ENCODE results near the gene HERC3.

HERC3 gene

DNA sequence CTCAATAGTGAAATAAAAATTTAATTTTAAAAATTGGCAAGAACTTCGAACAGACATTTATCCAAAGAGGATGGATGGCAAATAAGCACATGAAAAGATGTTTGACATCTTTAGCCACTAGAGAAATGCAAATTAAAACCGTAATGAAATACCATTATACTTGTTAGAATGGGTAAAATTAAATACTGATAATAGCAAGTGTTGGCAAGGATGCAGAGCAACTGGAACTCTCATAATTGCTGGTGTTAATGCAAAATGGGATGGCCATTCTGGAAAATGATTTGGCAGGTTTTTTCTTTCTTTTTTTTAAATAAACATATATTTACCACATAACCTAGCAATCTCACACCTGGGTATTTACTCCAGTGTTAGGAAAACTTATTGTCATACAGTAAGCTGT, 51.7 kb downstream of the HERC3 start:
- TF ChIP-seq, protein P1, sequence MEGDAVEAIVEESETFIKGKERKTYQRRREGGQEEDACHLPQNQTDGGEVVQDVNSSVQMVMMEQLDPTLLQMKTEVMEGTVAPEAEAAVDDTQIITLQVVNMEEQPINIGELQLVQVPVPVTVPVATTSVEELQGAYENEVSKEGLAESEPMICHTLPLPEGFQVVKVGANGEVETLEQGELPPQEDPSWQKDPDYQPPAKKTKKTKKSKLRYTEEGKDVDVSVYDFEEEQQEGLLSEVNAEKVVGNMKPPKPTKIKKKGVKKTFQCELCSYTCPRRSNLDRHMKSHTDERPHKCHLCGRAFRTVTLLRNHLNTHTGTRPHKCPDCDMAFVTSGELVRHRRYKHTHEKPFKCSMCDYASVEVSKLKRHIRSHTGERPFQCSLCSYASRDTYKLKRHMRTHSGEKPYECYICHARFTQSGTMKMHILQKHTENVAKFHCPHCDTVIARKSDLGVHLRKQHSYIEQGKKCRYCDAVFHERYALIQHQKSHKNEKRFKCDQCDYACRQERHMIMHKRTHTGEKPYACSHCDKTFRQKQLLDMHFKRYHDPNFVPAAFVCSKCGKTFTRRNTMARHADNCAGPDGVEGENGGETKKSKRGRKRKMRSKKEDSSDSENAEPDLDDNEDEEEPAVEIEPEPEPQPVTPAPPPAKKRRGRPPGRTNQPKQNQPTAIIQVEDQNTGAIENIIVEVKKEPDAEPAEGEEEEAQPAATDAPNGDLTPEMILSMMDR (IDR thresholded peaks at IDR 0.05; ENCODE audit: low read depth, low read length), result no peak
- DNase-seq (ENCODE audit: extremely low read depth, low read depth), result no peak

GRCh38 chr4:88645994-88646393, 53.7 kb downstream of the HERC3 start:
- no peak for DNase-seq (ENCODE audit: extremely low read depth, low read depth)
- TF ChIP-seq, protein P1 (IDR thresholded peaks at IDR 0.05; ENCODE audit: low read depth, low read length), result no peak

- no peak for DNase-seq (ENCODE audit: extremely low read depth, low read depth)
- TF ChIP-seq, protein P1 (IDR thresholded peaks at IDR 0.05; ENCODE audit: low read depth, low read length), result no peak
These were observed 54.4 kb downstream of the HERC3 start for GRCh38 chr4:88646528-88647280.

GRCh38 chr4:88649716-88650115, 57.4 kb downstream of the HERC3 start:
- TF ChIP-seq, protein P1 (IDR thresholded peaks at IDR 0.05; ENCODE audit: low read depth, low read length), result no peak
- DNase-seq (ENCODE audit: extremely low read depth, low read depth), result no peak

GRCh38 chr4:88653371-88653946, 61.2 kb downstream of the HERC3 start:
- TF ChIP-seq, protein P1 (IDR thresholded peaks at IDR 0.05; ENCODE audit: low read depth, low read length), result no peak
- DNase-seq (ENCODE audit: extremely low read depth, low read depth), result no peak

DNA sequence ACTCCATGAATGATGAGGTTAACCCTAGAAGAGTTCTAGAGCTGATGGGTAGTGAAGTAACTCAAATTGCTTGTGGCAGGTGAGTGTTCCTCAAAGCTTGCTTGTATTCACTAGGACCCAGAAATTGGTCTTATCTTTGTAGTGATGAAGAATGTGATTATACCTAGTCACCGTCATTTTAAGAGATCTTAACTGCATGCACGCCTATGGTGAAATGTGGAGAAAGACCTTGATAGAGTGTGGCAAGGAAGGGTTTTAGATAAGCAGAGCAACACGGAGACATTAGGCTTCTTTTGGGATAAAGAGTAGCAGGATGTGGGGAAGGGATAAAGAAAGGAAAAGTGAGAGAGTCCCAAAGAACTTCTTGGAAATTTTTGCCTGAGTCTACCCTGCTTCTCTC, 62.9 kb downstream of the HERC3 start:
- TF ChIP-seq, protein P1 (IDR thresholded peaks at IDR 0.05; ENCODE audit: low read depth, low read length), result no peak
- DNase-seq (ENCODE audit: extremely low read depth, low read depth), result no peak

- TF ChIP-seq, protein P1 (IDR thresholded peaks at IDR 0.05; ENCODE audit: low read depth, low read length), result peak; percentile 73
- DNase-seq (ENCODE audit: extremely low read depth, low read depth), result no peak
These were observed 67.0 kb downstream of the HERC3 start for GRCh38 chr4:88659055-88659889.
